Mesenchymal stem cell (in vitro differentiated cells and primary cell): Measurements from ENCODE around the gene TMEM190.

Source experiments
- DNase-seq: peaks from one replicate; pipeline ENCODE4 v3.0.0-alpha.2; 2013
- H2AFZ ChIP-seq: one replicate; pipeline ENCODE4 v1.6.1; 2013; ENCODE audit warnings: low read depth, mild to moderate bottlenecking, control low read depth, inconsistent platforms, low read length, moderate library complexity
- H2AK5ac ChIP-seq: 2 replicates; pipeline ENCODE4 v1.6.1; 2013; ENCODE audit warnings: low read length, moderate library complexity, mild to moderate bottlenecking, inconsistent platforms; ENCODE audit not compliant: severe bottlenecking
- H2BK120ac ChIP-seq: one replicate; pipeline ENCODE4 v1.6.1; 2013; ENCODE audit warnings: low read depth, mild to moderate bottlenecking, inconsistent platforms, low read length, moderate library complexity
- H2BK12ac ChIP-seq, 2 experiments: one replicate each; pipeline ENCODE4 v1.6.1; 2013; ENCODE audit warnings: inconsistent platforms in 2 of 2, low read length in 2 of 2, mild to moderate bottlenecking in 2 of 2, moderate library complexity in 2 of 2, control low read depth in 1 of 2
- H2BK15ac ChIP-seq: one replicate; pipeline ENCODE4 v1.6.1; 2013; ENCODE audit warnings: mild to moderate bottlenecking, low read depth, inconsistent platforms; ENCODE audit not compliant: poor library complexity, severe bottlenecking
- H2BK5ac ChIP-seq: 2 replicates; pipeline ENCODE4 v1.6.1; 2013; ENCODE audit warnings: low read depth, mild to moderate bottlenecking, low read length, control low read depth, inconsistent platforms; ENCODE audit not compliant: poor library complexity, severe bottlenecking
- H3K14ac ChIP-seq, 2 experiments: one replicate each; pipeline ENCODE4 v1.6.1; 2013; ENCODE audit warnings: inconsistent platforms in 2 of 2, low read length in 2 of 2, control low read depth in 1 of 2, mild to moderate bottlenecking in 1 of 2, moderate library complexity in 1 of 2
- H3K18ac ChIP-seq, 2 experiments: one replicate each; pipeline ENCODE4 v1.6.1; 2013; ENCODE audit warnings: inconsistent platforms in 2 of 2, low read length in 2 of 2, control low read depth in 1 of 2, low read depth in 1 of 2, mild to moderate bottlenecking in 1 of 2
- H3K23ac ChIP-seq, 2 experiments: one replicate each; pipeline ENCODE4 v1.6.1; 2013; ENCODE audit warnings: inconsistent platforms in 2 of 2, low read length in 2 of 2, mild to moderate bottlenecking in 2 of 2, moderate library complexity in 2 of 2, control low read depth in 1 of 2
- H3K27ac ChIP-seq: 2 replicates; pipeline ENCODE4 v1.5.1; 2013; ENCODE audit warnings: mild to moderate bottlenecking, moderate library complexity, low read length, control low read depth, inconsistent platforms; ENCODE audit not compliant: poor library complexity, severe bottlenecking
- H3K27me3 ChIP-seq, 2 experiments: 2 replicates each; pipeline versions ENCODE4 v1.6.1 to v1.7.0; 2013; ENCODE audit warnings: low read length in 2 of 2, mild to moderate bottlenecking in 2 of 2, moderate library complexity in 2 of 2, control low read depth in 1 of 2, inconsistent platforms in 1 of 2; ENCODE audit not compliant: control insufficient read depth in 1 of 2, insufficient read depth in 1 of 2
- H3K36me3 ChIP-seq, 2 experiments: 2 replicates each; pipeline versions ENCODE4 v1.6.1 to v1.7.0; 2013; ENCODE audit warnings: low read length in 2 of 2, control low read depth in 1 of 2, inconsistent platforms in 1 of 2, low read depth in 1 of 2, mild to moderate bottlenecking in 1 of 2; ENCODE audit not compliant: insufficient read depth in 2 of 2, control insufficient read depth in 1 of 2
- H3K4ac ChIP-seq, 2 experiments: one replicate each; pipeline ENCODE4 v1.6.1; 2013; ENCODE audit warnings: inconsistent platforms in 2 of 2, low read length in 2 of 2, mild to moderate bottlenecking in 2 of 2, moderate library complexity in 2 of 2, control low read depth in 1 of 2, low read depth in 1 of 2
- H3K4me1 ChIP-seq: 2 replicates; pipeline ENCODE4 v1.6.1; 2013; ENCODE audit warnings: low read depth, low read length, control low read depth; ENCODE audit not compliant: control insufficient read depth, insufficient read depth
- H3K4me2 ChIP-seq: 2 replicates; pipeline ENCODE4 v1.6.1; 2013; ENCODE audit warnings: low read length, mild to moderate bottlenecking, inconsistent platforms; ENCODE audit not compliant: poor library complexity, severe bottlenecking
- H3K4me3 ChIP-seq, 2 experiments: 2 replicates each; pipeline versions ENCODE4 v1.5.1 to v1.7.0; 2013; ENCODE audit warnings: low read length in 2 of 2, mild to moderate bottlenecking in 2 of 2, control low read depth in 1 of 2, low read depth in 1 of 2; ENCODE audit not compliant: insufficient read depth in 1 of 2
- H3K79me1 ChIP-seq: replicated peaks from 2 replicates; pipeline ENCODE4 v1.6.1; 2013; ENCODE audit warnings: mild to moderate bottlenecking, control low read depth, low read length, inconsistent platforms; ENCODE audit not compliant: poor library complexity, severe bottlenecking
- H3K9ac ChIP-seq: 2 replicates; pipeline ENCODE4 v1.7.0; 2013; ENCODE audit warnings: mild to moderate bottlenecking, low read length, moderate library complexity
- H3K9me3 ChIP-seq: 2 replicates; pipeline ENCODE4 v1.7.0; 2013; ENCODE audit warnings: mild to moderate bottlenecking, low read length; ENCODE audit not compliant: control insufficient read depth
- H4K8ac ChIP-seq: one replicate; pipeline ENCODE4 v1.6.1; 2013; ENCODE audit warnings: inconsistent platforms, mild to moderate bottlenecking, low read length, moderate library complexity
- H4K91ac ChIP-seq: one replicate; pipeline ENCODE4 v1.6.1; 2013; ENCODE audit warnings: mild to moderate bottlenecking, low read length, inconsistent platforms
- WGBS: methylation state at CpG from one replicate; pipeline ENCODE4 v1.1.7; 2013; ENCODE audit warnings: mixed read lengths; 5-methylcytosine and 5-hydroxymethylcytosine counted together

TMEM190 gene

GRCh38 chr19:55362174-55362989 lies 14.2 kb upstream of the TMEM190 start:
- H3K36me3 ChIP-seq = peaks cover 0 to 28% of the 10 kb centered on the region in 2 experiments
- H3K9me3 ChIP-seq = no peaks in the 10 kb centered on the region
- H3K4me1 ChIP-seq = peaks cover 25% of the 10 kb centered on the region
- no peak overlapping the region for H2AK5ac ChIP-seq
- H4K91ac ChIP-seq = no peak overlapping the region
- no peak overlapping the region for H3K23ac ChIP-seq
- no peak overlapping the region for H2BK5ac ChIP-seq
- H4K8ac ChIP-seq = no peak overlapping the region
- no peak overlapping the region for H3K14ac ChIP-seq
- H2BK15ac ChIP-seq = peak overlapping the region; percentile 56
- H3K27me3 ChIP-seq = peaks cover 2 to 6% of the 10 kb centered on the region in 2 experiments
- WGBS = 81% methylated on average over 38 of the region's 38 CpGs
- H3K18ac ChIP-seq = no peak overlapping the region
- no peak overlapping the region for H2AFZ ChIP-seq
- no peak overlapping the region for H3K4ac ChIP-seq
- no peak overlapping the region for H3K9ac ChIP-seq
- H2BK120ac ChIP-seq = no peak overlapping the region
- no peak for DNase-seq
- no peak overlapping the region for H2BK12ac ChIP-seq
- H3K79me1 ChIP-seq = peaks cover 2% of the 10 kb centered on the region
- no peak overlapping the region for H3K27ac ChIP-seq
- no peak overlapping the region for H3K4me2 ChIP-seq
- H3K4me3 ChIP-seq = no peak overlapping the region

GRCh38 chr19:55362990-55363716 lies 13.5 kb upstream of the TMEM190 start, which contains the start of gene GARIN5B:
Gene GARIN5B, minus strand, starts transcription at chr19:55363260. Its CDS starts 194 bp downstream, at chr19:55363066.
- WGBS = 89% methylated on average over 27 of the region's 27 CpGs
- Histone ChIP-seq H3K18ac (no peak within 1 kb of the TSS), H3K27me3 (peaks cover 0 to 3% of the 10 kb centered on the region in 2 experiments), H4K8ac (no peak within 1 kb of the TSS), H3K79me1 (peaks cover 6% of the 10 kb centered on the region), H2BK12ac (no peak within 1 kb of the TSS), H3K36me3 (peaks cover 0 to 35% of the 10 kb centered on the region in 2 experiments), H2AK5ac (no peak within 1 kb of the TSS), H3K4me2 (no peak within 1 kb of the TSS), H2AFZ (no peak within 1 kb of the TSS), H3K4me3 (no peak within 1 kb of the TSS), H4K91ac (no peak within 1 kb of the TSS), H3K4me1 (peaks cover 31% of the 10 kb centered on the region), H3K4ac (no peak within 1 kb of the TSS), H2BK15ac (peak within 1 kb of the TSS; percentile 56), H2BK120ac (no peak within 1 kb of the TSS), H3K27ac (no peak within 1 kb of the TSS), H3K14ac (no peak within 1 kb of the TSS), H3K23ac (no peak within 1 kb of the TSS), H3K9me3 (no peaks in the 10 kb centered on the region), H3K9ac (no peak within 1 kb of the TSS), H2BK5ac (no peak within 1 kb of the TSS)
- DNase-seq = no peak

DNA sequence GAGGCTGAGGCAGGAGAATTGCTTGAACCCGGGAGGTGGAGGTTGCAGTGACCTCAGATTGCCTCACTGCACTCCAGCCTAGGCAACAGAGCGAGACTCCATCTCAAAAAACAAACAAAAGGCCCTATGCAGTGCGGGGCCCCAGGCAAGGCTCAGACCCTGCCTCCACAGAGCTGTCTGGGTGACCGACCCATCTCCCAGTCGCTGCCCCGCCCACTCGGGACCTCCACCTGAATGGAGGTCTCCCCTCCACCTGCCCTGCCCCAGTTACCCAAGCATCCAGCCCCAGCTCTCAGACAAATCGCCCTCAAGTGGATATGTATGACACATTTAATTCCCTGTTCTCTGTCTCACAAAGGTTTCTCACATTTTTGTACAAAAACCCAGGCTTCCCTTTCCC lies 11.4 kb upstream of the TMEM190 start:
- Histone ChIP-seq H3K14ac (no peak overlapping the region), H2AK5ac (no peak overlapping the region), H3K9me3 (no peaks in the 10 kb centered on the region), H4K8ac (no peak overlapping the region), H3K4me1 (peaks cover 38% of the 10 kb centered on the region), H3K4ac (no peak overlapping the region), H3K23ac (no peak overlapping the region), H2BK5ac (no peak overlapping the region), H2AFZ (no peak overlapping the region), H3K79me1 (peaks cover 6% of the 10 kb centered on the region), H3K27me3 (no peaks in the 10 kb centered on the region), H3K36me3 (peaks cover 0 to 37% of the 10 kb centered on the region in 2 experiments), H2BK15ac (no peak overlapping the region), H4K91ac (no peak overlapping the region), H3K18ac (no peak overlapping the region), H2BK12ac (no peak overlapping the region), H3K4me2 (no peak overlapping the region), H3K4me3 (no peak overlapping the region), H2BK120ac (no peak overlapping the region), H3K27ac (no peak overlapping the region), H3K9ac (no peak overlapping the region)
- 87% methylated on average over 8 of the region's 8 CpGs for WGBS
- DNase-seq = no peak

- H3K14ac ChIP-seq = no peak overlapping the region
Measured at GRCh38 chr19:55365964-55366363, 10.7 kb upstream of the TMEM190 start.

More at GRCh38 chr19:55365964-55366363, 10.7 kb upstream of the TMEM190 start:
- no peak overlapping the region for H2AFZ ChIP-seq
- H3K4me3 ChIP-seq = no peak overlapping the region
- no peak overlapping the region for H2AK5ac ChIP-seq
- no peak overlapping the region for H3K27ac ChIP-seq
- no peak overlapping the region for H4K91ac ChIP-seq
- peaks cover 42% of the 10 kb centered on the region for H3K4me1 ChIP-seq
- no peak overlapping the region for H2BK120ac ChIP-seq
- H2BK15ac ChIP-seq = no peak overlapping the region
- no peaks in the 10 kb centered on the region for H3K9me3 ChIP-seq
- H2BK5ac ChIP-seq = no peak overlapping the region
- H3K79me1 ChIP-seq = peaks cover 6% of the 10 kb centered on the region
- no peak overlapping the region for H3K4ac ChIP-seq
- no peak overlapping the region for H4K8ac ChIP-seq
- no peak for DNase-seq
- peaks cover 0 to 37% of the 10 kb centered on the region in 2 experiments for H3K36me3 ChIP-seq
- H3K18ac ChIP-seq = no peak overlapping the region
- WGBS = 93% methylated on average over 19 of the region's 19 CpGs
- H3K9ac ChIP-seq = no peak overlapping the region
- no peaks in the 10 kb centered on the region for H3K27me3 ChIP-seq
- H3K4me2 ChIP-seq = no peak overlapping the region
- no peak overlapping the region for H2BK12ac ChIP-seq
- H3K23ac ChIP-seq = no peak overlapping the region
